Fibroblast of skin of back (primary cell): Measurements from ENCODE around the gene RBM5.

Experiments
- DNase-seq: peaks from one replicate; pipeline ENCODE4 v3.0.0-alpha.2; 2013

RBM5 gene

GRCh38 chr3:50139308-50139707, 50.6 kb downstream of the RBM5 start:
- no peak for DNase-seq

- no peak for DNase-seq
These were observed 51.2 kb downstream of the RBM5 start for GRCh38 chr3:50139718-50140423.

- DNase-seq, result no peak
These were observed 52.3 kb downstream of the RBM5 start for GRCh38 chr3:50140990-50141389.

GRCh38 chr3:50146316-50146901, 57.7 kb downstream of the RBM5 start:
- no peak for DNase-seq

- DNase-seq, result no peak
These were observed 58.3 kb downstream of the RBM5 start for GRCh38 chr3:50147016-50147415.

- no peak for DNase-seq
These were observed 58.7 kb downstream of the RBM5 start for GRCh38 chr3:50147447-50147846.

- no peak for DNase-seq
These were observed 59.1 kb downstream of the RBM5 start for GRCh38 chr3:50147861-50148260.

GRCh38 chr3:50150404-50150750, 61.7 kb downstream of the RBM5 start:
- no peak for DNase-seq

DNA sequence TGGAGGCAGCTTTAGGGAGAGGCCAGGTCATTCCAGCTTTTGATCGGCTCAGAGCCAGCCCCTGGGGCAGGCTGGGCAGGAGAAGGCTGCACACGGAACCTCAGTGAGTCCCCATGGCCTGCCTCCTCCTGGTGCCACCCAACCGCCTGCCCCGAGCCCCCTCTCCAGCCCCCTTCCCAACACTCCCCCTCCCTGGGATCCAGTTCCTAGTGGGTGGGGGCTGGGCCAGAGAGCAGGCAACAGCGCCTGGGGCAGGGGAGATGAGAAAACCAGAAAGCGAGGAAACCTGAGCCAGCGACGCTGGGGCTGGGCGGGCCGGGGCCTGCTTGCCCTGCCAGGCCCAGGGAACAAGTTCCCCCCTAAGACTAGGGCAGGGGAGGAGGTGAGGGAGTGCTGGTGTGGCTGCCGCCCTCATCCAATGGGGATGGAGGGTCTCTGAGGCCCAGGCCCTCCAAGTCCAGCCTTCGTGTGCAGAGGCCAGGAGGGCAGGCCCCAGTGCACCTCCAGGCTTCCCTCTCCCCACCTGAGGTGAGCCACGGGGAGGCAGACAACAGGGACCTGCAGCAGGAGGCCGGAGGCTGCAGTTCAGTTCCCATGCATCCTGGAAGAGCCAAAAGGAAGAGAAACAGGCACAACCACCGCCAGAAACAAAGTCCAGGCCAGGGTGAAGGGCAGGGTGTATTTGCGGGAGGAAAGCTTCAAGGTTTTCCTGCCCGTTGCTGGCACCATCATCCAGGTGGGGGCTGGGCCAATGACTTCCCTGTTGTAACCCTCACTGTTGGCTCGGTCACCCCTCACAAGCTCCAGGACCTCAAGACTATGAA, 62.4 kb downstream of the RBM5 start:
- no peak for DNase-seq

- no peak for DNase-seq
These were observed 63.0 kb downstream of the RBM5 start for GRCh38 chr3:50151728-50152127.

DNA sequence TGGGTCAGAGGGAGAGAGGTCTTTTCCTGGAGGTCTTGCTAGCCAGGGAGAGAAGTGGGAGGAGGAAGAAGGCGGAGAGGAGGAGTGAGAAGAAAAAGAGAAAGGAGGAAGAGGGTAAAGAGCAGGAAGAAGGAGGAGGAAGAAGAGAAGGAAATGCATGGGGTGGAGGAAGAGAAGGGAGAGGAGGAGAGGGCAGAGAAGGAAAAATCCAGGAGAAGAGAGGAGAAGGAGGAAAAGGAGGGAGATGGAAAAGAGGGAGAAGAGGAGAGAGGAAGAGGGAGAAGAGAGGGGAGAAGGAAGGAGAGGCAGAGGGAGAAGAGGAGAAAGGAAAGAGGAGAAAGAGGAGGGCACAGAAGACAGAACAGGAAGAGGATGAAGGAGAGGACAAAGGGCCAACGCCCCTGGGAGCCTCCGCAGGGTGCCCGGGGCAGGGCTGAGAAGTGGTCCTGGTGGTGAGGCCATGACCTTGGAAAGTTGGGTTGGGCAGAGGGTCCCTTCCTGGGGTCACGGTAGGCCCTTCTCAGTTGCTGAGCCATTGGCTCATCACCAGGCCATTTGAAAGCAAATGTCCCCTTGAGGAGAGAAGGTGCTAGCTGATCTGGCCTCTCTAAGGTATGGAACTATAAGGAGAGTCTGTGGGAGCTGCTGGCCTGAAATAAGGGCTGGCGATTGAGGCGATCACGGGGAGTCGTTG, 65.2 kb downstream of the RBM5 start:
- no peak for DNase-seq

GRCh38 chr3:50154476-50154839, 65.7 kb downstream of the RBM5 start:
- no peak for DNase-seq

DNA sequence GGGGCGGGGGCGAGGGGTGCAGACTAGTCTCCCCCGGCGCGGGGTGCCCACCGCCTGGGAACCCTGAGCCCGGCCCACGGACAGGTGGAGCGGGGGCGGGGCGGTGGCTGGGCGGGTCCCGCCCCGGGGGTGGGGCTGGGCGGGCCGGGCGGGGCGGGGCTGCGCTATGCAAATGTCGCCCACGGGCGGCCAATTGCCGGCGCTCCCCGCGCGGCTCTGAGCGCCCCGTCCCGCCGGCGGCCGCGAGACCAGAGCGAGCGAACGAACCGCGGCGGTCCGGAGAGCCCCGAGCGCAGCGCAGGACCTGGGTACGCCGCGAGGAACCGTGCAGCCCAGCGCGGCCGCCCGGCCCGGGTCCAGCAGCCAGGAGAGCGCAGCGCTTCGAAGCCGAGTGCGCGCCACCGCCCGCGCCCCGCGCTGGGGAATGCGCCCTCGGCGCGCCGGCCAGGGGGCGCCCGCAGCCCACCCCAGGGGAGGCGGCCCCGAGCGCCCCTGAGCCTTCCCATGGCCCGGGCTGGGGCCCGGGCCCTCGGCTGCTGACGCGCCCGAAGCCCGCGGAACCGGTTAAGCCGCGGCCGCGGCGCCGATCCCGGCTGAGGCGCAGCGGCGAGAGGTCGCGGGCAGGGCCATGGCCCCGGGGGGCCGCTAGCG, 66.2 kb downstream of the RBM5 start, which contains the start of gene SEMA3F:
Gene SEMA3F, plus strand, starts transcription at position 485 of the 651 bp plus-strand sequence. CDS start 4,299 bp downstream, outside the sequence.
- DNase-seq, result peak; percentile 73

GRCh38 chr3:50155491-50155878, 66.8 kb downstream of the RBM5 start:
- no peak for DNase-seq

DNA sequence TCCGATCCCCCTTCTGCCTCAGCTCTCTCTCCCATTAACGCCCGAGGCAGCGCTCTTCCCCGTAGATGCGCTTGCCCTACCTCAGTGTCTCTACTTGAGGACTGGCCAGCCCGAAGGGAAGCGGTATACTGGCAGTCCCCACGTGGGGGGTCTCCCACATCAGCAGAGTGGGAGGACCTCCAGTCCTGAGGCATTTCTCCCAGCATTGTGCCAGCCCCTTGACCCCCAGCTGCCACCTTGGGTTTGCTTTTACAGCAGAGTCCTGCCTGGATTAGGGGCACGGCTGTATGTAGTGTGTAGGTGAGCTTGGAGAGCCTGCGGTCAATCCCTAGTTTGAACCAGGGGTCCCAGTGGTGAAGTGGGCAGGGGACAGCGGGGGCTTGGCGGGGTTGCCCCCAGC, 67.2 kb downstream of the RBM5 start:
- DNase-seq, result no peak

DNA sequence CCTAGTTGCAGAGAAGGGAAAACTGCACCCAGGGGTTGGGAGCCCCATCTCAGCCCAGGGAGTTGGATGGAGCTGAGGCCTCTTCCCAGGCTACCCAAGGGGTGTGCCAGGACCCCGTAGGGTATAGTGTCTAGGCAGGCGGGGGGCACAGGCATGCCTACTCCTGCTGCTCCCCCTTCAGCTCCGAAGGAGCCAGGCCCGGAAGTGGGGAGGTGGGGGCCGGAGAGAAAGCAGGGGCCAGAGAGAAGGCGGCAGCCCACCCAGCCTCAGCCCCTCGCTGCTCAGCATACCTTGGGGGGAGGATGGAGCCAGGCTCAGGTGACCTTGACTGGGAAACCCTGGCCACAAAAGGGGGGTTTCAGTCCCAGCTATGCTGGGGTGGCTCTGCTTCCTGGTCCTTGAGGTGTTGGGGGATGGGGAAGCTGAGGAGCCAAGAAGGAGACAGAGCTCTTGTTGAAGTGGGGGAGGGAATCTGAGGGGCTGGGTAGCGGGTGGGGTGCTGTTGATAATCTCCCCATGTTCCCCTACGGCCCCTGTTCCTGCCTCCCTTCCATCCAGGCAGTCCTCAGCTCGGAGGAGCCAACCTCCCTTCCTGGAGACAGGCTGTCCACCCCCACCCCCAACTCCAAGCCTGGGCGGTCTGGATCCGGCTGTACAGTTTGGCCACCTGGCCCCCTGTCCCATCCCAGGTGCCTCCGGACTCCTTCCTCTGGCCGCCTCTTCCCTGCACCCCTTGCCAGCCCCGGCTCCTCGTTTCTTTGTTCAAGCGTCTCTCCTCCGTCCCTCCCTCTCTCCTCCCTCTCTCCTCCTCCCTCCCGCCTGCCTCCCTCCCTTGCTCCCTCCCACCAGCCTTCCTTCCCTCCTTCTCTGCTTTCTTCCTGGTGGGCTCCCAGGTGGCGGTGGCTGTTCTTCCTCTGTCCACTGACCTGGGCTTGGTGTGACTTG, 68.1 kb downstream of the RBM5 start:
- peak; percentile 43 for DNase-seq

DNA sequence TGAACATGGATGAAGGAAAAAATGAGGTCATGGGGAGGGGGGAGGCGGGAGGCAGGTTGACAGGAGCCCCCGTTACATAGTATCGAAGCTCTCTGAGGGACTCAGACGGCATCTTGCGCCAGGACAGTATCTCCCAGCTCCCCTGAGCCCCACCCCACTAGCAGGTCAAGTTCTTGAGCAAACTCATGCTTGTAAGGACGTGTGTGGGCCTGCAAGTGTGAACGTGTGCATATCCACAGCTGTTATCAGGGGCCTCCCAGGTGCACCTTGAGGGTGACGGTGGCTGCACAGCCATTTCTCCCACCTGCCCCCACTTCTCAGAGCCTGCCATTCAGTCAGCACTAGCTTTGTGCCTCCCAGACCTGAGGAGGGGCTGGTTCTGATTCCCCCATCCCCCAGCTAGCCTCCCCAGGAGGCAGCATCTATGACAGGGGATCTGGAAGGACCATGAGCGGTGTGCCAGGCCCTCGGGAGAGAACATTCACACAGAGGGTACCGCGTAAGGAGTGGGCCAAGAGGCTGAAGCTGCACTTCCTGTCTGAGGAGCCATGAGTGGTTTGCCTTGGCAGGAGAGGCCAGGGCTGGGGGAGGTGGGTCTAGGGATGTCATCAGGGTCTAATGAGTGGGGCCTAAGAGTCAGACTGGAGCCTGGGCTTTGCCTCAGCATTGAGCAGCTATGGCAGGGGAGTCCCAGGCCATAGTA, 69.3 kb downstream of the RBM5 start:
- DNase-seq, result peak; percentile 46

GRCh38 chr3:50158530-50159146, 69.9 kb downstream of the RBM5 start:
- no peak for DNase-seq

- no peak for DNase-seq
These were observed 71.9 kb downstream of the RBM5 start for GRCh38 chr3:50160561-50160983.

- no peak for DNase-seq
These were observed 72.6 kb downstream of the RBM5 start for GRCh38 chr3:50161320-50161719.
